IPS DF 4.7 (cell line): ENCODE results near the gene FHDC1.

ENCODE experiments used
- DNase-seq: peaks from one replicate; pipeline ENCODE4 v3.0.0-alpha.2; 2013; ENCODE audit warnings: low spot score; ENCODE audit errors: extremely low read depth

The FHDC1 gene

DNA sequence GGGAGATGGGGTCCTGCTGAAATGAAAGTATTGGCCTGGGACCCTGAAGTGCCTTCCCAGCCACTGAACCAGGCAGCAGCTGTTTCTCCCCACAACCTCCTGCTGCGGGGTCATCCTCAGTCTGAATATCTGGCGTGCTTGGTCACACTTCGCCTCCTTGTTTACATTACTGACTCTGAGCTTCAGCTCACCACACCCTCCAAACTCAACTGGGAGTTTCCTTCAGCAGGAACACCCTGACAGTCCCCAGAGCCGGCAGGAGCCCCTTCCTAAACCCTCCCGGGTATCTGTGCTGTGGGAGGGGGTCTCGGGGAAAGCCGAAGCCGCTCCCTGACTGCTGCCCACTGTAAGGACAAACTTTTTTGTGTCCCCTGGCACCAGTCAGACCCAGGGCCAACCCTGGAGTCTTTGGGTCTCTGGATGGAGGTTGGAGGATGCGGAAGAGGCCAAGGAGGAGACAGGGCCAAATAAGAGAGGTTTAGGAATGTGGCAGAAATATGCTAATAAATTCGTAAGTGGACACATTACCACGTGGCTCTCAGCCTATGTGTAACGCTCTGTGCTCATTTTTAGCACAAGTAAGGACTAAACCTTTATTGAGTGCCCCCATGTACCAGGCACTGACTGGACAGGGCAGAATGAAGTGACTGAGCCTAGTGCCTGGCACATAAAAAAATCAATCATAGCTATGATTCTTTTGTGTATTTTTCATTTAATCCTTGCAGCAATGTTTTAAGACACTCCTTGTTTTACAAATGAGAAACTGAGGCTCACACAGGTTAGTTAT is 20.7 kb downstream of the FHDC1 start:
- DNase-seq: no peak

DNA sequence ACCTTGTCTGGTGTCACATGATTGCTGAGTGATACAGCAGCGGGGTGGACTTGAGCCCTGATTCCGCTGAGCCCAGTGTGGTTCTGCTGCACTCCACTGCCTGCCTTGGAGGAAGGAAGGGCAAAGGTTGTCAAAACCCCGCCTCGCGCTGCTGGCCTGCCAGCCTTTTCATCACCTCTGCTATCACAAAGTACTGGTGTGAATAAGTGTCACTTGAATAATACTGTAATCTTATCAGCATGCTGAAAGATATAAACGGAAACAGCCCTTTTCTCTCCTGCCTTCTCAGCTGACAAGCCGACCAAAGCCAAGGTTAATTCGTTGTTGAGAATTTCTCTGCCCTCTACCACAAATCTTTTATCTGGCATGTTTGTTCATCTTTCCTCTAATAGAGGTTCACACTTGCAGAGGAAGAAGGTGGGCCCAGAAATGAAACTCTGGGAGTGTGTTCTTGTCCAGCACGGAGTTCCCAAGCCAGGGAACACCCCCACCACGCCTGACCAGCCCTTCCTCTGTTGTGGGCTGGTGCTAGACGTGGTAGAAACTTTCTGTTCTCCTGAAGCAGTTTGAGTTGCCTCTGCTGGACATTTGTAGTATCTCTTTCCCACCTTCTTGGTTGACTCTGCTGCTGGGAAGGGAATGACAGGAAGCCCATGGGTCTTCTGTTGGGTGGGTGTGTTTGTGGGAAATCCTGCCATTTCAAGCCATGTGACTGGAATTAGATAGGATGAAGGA is 21.5 kb downstream of the FHDC1 start:
- DNase-seq: no peak

GRCh38 chr4:152959080-152959479 is 23.0 kb downstream of the FHDC1 start:
- DNase-seq: no peak

- DNase-seq: no peak
Measured at GRCh38 chr4:152960082-152960481, 24.0 kb downstream of the FHDC1 start.

GRCh38 chr4:152961014-152961772 is 25.1 kb downstream of the FHDC1 start:
- DNase-seq: no peak

- no peak for DNase-seq
Measured at GRCh38 chr4:152961773-152962115, 25.6 kb downstream of the FHDC1 start.

GRCh38 chr4:152962150-152962549 is 26.0 kb downstream of the FHDC1 start:
- DNase-seq: no peak

DNA sequence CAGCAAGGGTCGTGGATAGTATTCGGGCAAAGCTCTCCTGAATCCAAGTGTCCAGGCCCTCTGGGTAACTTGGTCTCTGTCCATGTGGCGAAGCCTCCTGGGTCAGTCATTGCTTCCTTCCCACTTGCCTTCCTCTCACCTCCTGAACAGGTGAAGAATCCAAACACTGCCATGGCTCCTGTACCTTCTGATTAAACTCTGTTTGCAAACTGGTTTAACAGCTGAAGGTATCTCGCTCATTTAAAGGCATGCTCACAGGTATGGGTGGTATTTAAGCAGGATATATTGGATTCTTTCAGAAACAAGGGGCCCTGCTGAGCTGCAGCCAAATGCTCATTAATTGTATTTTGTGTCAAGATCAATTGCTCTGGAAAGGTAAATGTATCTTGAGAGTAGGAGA is 28.2 kb downstream of the FHDC1 start:
- DNase-seq: no peak

GRCh38 chr4:152965611-152966010 is 29.5 kb downstream of the FHDC1 start:
- DNase-seq: no peak

- DNase-seq: no peak
Measured at GRCh38 chr4:152967907-152968306, 31.8 kb downstream of the FHDC1 start.

DNA sequence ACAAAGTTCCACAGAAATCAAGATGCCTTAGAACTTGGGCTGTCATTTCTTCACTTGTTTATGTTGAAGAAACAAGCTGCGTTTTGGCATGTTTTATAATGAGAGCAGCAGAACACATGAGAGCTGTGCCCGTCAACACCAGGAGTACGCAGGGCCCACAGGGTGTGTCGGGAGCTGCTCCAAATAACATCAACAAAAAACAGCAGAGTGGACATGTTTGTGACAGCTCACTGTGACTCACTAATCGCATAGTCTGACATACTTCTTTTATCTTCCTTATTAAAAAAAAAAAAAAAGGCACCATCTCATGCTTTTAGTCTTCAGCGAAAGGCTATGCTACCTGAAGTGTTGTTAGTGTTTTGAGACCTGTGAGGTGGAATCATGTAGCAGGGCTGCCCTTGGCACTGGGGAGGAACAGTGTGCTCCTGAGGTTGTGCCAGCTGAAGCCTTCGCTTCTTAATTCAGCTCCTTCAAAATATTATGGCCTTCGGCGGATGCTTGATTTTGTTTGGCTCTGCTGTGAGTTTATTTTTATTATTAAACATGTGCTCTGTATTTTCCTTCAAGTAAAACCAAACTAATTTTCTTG is 32.8 kb downstream of the FHDC1 start:
- no peak for DNase-seq

DNA sequence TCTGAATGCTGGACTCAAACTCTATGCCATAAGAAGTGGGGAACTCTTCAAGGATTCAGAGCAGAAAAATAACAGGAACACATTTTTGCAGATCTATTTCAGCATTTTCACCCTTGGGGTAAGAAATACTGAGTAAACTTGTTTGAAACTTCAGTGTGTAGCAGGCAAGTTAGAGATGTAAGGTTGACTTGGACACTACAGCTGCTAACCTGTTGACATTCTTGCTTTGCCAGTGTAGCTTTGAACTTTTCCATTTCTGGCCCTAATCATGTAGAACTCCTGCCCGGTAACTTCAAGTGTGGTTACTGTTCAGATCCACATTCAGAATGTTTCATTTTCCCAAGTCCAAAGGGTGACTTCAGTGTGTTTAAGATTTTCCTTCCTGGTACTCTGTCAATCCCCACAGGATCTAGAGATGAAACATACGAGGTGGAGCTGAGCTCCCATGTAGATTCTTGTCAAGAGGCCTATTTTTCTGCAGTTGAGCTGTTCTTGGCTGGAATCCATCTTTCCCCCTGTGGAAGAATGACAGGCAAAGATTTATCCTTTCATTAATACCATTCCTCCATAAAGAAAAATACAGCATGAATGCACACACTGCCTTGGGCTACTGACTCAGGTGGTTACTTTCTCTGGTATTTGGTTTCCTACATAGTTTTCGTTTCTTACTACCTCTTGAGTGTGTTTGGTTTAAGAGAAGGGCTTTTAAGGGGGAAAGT is 34.1 kb downstream of the FHDC1 start:
- no peak for DNase-seq

- no peak for DNase-seq
Measured at GRCh38 chr4:152971053-152971452, 34.9 kb downstream of the FHDC1 start.

DNA sequence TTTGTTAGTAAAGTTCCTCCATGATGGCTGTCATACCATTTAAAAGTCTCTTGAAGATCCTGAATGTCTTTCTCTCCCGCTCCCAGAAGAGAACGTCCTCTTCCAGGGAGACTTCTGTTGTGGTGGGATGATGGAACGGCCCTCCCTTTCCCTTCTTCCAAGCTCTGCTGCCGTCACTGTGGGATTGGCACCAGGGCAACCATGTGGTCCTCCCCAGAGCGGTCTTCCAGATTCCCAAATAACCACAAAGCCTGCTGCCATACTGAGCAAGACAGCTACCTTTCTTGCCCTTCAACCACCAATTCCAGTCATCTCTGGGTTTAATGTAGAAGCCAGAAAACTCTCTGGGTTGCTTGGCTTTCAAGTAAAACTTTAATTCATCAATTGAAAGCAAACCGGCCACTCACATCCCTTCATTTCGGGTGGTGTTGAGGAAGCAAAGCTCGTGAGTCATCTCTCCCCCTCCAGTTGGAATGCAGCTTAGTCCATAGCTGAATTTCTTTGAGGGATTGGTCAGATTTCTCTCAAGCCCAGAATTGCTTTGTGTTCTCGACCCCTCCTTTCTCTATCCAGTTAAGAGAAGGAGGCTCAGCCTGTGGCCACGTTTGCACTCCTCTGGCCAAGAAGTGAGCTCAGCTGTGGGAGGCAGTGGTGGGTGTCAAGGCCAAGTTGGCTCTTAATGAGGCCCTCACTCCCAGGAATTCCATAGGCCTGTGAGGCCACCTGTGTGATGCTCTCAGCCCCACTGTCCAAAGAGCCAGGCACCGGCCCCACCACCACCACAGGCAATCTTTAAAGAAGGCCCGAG is 36.9 kb downstream of the FHDC1 start:
- DNase-seq: no peak

DNA sequence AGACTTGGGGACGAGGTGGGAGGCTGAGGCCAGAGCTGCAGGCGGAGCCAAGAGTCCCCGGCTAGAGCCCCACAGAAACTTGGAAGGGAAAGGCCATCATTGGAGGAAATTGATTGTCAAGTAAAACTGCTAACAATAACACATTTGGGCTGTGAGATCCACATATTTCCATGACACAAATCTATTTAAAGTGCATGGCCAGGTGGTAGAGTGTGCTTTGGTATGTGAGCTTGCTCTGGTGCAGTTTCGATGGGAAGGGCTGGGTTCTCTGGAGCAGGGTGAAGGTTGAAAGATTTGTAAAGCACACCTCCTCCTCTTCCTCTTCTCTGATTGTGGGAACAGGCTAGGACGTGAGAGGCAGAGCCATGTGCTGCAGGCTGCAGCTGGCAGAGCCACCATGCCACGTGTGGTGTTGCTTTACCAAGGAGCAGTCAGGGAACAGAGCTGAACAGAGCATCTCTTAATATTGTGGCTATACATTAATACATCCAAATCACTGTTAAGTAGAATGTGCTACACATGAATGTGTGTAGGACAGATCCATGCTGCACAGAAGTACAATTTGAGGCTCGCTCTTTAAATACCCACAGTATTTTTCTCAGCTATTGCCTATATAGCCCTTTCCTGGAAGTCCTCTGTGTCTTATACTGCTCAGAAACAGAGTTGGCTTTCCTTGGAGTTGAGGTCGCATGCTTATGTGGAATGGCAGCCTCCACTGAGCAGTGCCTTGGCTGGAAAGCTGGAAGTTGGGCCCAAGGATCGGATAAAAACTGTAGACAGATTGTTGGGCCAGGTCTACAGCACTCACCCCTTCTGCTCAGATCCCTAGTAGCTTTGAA is 37.7 kb downstream of the FHDC1 start:
- no peak for DNase-seq

DNA sequence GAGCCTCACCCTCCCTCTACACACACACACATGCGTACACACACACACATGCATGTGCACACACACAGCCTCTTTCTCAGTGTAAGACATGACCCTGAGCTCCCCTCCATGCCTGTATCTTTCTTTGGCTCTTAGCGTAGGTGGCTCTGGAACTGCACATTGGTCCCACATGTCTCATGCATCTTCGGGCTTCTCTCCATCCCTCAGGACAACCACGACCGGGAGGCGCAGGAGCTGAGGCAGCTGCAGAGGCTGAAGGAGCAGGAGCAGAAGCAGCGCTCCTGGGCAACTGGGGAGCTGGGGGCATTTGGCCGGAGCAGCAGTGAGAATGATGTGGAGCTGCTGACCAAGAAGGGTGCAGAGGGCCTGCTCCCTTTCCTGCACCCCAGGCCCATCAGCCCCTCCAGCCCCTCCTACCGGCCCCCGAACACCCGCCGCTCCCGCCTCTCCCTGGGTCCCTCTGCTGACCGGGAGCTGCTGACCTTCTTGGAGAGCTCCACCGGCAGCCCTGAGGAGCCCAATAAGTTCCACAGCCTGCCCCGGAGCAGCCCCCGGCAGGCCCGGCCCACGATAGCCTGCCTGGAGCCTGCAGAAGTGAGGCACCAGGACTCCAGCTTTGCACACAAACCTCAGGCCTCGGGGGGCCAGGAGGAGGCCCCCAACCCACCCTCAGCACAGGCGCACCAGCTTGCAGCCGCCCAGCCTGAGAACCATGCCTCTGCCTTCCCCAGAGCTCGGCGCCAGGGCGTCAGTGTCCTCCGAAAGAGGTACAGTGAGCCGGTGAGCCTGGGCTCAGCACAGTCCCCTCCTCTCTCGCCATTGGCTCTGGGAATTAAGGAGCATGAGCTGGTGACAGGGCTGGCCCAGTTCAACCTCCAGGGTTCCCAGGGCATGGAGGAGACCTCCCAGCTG is 38.6 kb downstream of the FHDC1 start:
- no peak for DNase-seq

- no peak for DNase-seq
Measured at GRCh38 chr4:152975380-152976211, 39.5 kb downstream of the FHDC1 start.
